Posterior cingulate gyrus (tissue), 11 donors: ENCODE measurements around the gene FPGT.
"Not testable (repeated sequence)": the region's sequence is repeated elsewhere in the genome, so short reads cannot be mapped to it uniquely, and the experiment has no call there.

Experiments
- DNase-seq, 10 donors: peaks; one replicate each; pipeline versions ENCODE4 v3.0.0 to v3.0.0-alpha.2; 2020 to 2021; ENCODE audit warnings: mixed read lengths in 3 of 10
- intact Hi-C: fragments of 100-400 bp; cut with DNase I; formaldehyde crosslinking; loops from one replicate; pipeline ENCODE4 v1.15.1; 2023

FPGT gene

GRCh38 chr1:74197657-74198552, at the start of gene FPGT, which contains the start of gene LRRIQ3:
Gene FPGT, plus strand, starts transcription at chr1:74198242. Its CDS starts 37 bp downstream, at chr1:74198279.
Gene LRRIQ3, minus strand, starts transcription at chr1:74198176. Its CDS starts 14,492 bp downstream, at chr1:74183684.
- DNase-seq = peak; percentile 89 to 99 (median 93)
- intact Hi-C loops = no loop called here

- DNase-seq = no peak
- intact Hi-C loops = no loop called here
Observed at GRCh38 chr1:74160046-74160445, 38.0 kb upstream of the FPGT start.

GRCh38 chr1:74161497-74161896, 36.5 kb upstream of the FPGT start:
- intact Hi-C loops = no loop called here
- DNase-seq = no peak

GRCh38 chr1:74162333-74162732, 35.7 kb upstream of the FPGT start:
- intact Hi-C loops = no loop called here
- no peak for DNase-seq

GRCh38 chr1:74174423-74174822, 23.6 kb upstream of the FPGT start:
- intact Hi-C loops, DNase-seq: not testable (repeated sequence)

GRCh38 chr1:74180490-74180889, 17.6 kb upstream of the FPGT start:
- intact Hi-C loops = no loop called here
- no peak for DNase-seq

- DNase-seq = no peak
- intact Hi-C loops = no loop called here
Observed at GRCh38 chr1:74193908-74194307, 4.1 kb upstream of the FPGT start.

- DNase-seq = no peak
- intact Hi-C loops = no loop called here
Observed at GRCh38 chr1:74195339-74195738, 2.7 kb upstream of the FPGT start.

GRCh38 chr1:74197255-74197654, 787 bp upstream of the FPGT start:
- no peak for DNase-seq
- intact Hi-C loops = no loop called here

- intact Hi-C loops = no loop called here
Observed at GRCh38 chr1:74199504-74199903, 1.5 kb downstream of the FPGT start.

GRCh38 chr1:74205266-74205665, 7.2 kb downstream of the FPGT start:
- intact Hi-C loops = no loop called here

More at GRCh38 chr1:74199504-74199903, 1.5 kb downstream of the FPGT start:
- no peak for DNase-seq

GRCh38 chr1:74215229-74215628, 17.2 kb downstream of the FPGT start:
- intact Hi-C loops = no loop called here
- no peak for DNase-seq

More at GRCh38 chr1:74205266-74205665, 7.2 kb downstream of the FPGT start:
- no peak for DNase-seq

GRCh38 chr1:74222701-74223100, 24.7 kb downstream of the FPGT start:
- no peak for DNase-seq
- intact Hi-C loops = no loop called here

- intact Hi-C loops = no loop called here
- peak in 1 of 10 donors; percentile 20 for DNase-seq
Observed at GRCh38 chr1:74223453-74223852, 25.4 kb downstream of the FPGT start.

- DNase-seq = no peak
- intact Hi-C loops = no loop called here
Observed at GRCh38 chr1:74235153-74235552, 37.1 kb downstream of the FPGT start, which contains the start of gene TNNI3K. Gene TNNI3K, plus strand, starts transcription at chr1:74235387. Its CDS starts 65 bp downstream, at chr1:74235452.

- no peak for DNase-seq
- intact Hi-C loops = no loop called here
Observed at GRCh38 chr1:74236440-74236839, 38.4 kb downstream of the FPGT start.

- intact Hi-C loops = no loop called here
- no peak for DNase-seq
Observed at GRCh38 chr1:74237035-74237434, 39.0 kb downstream of the FPGT start.

GRCh38 chr1:74237787-74238186, 39.7 kb downstream of the FPGT start:
- intact Hi-C loops = no loop called here
- DNase-seq = no peak

GRCh38 chr1:74245168-74245772, 47.2 kb downstream of the FPGT start:
- intact Hi-C loops = no loop called here
- no peak for DNase-seq

- DNase-seq = no peak
- intact Hi-C loops = no loop called here
Observed at GRCh38 chr1:74246315-74246714, 48.3 kb downstream of the FPGT start.

- DNase-seq = peak in 3 of 10 donors; percentile 40 to 76 (median 72)
- intact Hi-C loops = no loop called here
Observed at GRCh38 chr1:74247881-74248528, 50.0 kb downstream of the FPGT start.
